ENCODE measurements around the gene LRRN4CL. TPM values are rescaled to one million over a fixed set of nuclear protein-coding genes. Genes with fewer than 3 reads are reported as not detected.

LRRN4CL gene
- total RNA-seq, 4 donors from 2014 or later, result 29.9 to 48.2 (median 39.2) TPM

- no peak for TF ChIP-seq POLR2A (IDR thresholded peaks at IDR 0.05; ENCODE audit: low read depth)
- no peak for TF ChIP-seq POLR2AphosphoS5 (IDR thresholded peaks at IDR 0.05)
- TF ChIP-seq CTCF (IDR thresholded peaks at IDR 0.05), result no peak
- no peak for TF ChIP-seq EP300 (IDR thresholded peaks at IDR 0.05)
- Histone ChIP-seq H3K9me3 (no peaks in the 10 kb centered on the region), H3K36me3 (peaks cover 23 to 48% (median 46%) of the 10 kb centered on the region in 4 donors), H3K4me3 (no peak overlapping the region), H3K27ac (replicated peaks in 1 of 4) (peak overlapping the region in 1 of 4 donors; percentile 92), H3K4me1 (peaks cover 40 to 63% (median 46%) of the 10 kb centered on the region in 4 donors), H3K27me3 (no peaks in the 10 kb centered on the region)
- 83% methylated on average over 4 of the region's 6 CpGs for WGBS
- no peak for DNase-seq (ENCODE audit: extremely low spot score)
- intact Hi-C loops (cut with DNase I), result no loop called here
Measured at GRCh38 chr11:62647609-62648005, 41.7 kb downstream of the LRRN4CL start.

- H3K4me1 ChIP-seq, result peaks cover 34 to 57% (median 41%) of the 10 kb centered on the region in 4 donors
- H3K27me3 ChIP-seq, result no peaks in the 10 kb centered on the region
- intact Hi-C loops (cut with DNase I), result no loop called here
- DNase-seq (ENCODE audit: extremely low spot score), result no peak
- peak overlapping the region; percentile 81 to 96 (median 86) for H3K4me3 ChIP-seq
- WGBS, result 38% methylated on average over 17 of the region's 32 CpGs
- peak overlapping the region; percentile 45 to 92 (median 91) for H3K27ac ChIP-seq (replicated peaks in 1 of 4)
- H3K9me3 ChIP-seq, result no peaks in the 10 kb centered on the region
- H3K36me3 ChIP-seq, result peaks cover 23 to 54% (median 46%) of the 10 kb centered on the region in 4 donors
- TF ChIP-seq EP300 (IDR thresholded peaks at IDR 0.05) (no peak), POLR2AphosphoS5 (IDR thresholded peaks at IDR 0.05) (no peak), POLR2A (IDR thresholded peaks at IDR 0.05; ENCODE audit: low read depth) (no peak), CTCF (IDR thresholded peaks at IDR 0.05) (no peak)
Measured at GRCh38 chr11:62646825-62647608, 42.3 kb downstream of the LRRN4CL start.

DNA sequence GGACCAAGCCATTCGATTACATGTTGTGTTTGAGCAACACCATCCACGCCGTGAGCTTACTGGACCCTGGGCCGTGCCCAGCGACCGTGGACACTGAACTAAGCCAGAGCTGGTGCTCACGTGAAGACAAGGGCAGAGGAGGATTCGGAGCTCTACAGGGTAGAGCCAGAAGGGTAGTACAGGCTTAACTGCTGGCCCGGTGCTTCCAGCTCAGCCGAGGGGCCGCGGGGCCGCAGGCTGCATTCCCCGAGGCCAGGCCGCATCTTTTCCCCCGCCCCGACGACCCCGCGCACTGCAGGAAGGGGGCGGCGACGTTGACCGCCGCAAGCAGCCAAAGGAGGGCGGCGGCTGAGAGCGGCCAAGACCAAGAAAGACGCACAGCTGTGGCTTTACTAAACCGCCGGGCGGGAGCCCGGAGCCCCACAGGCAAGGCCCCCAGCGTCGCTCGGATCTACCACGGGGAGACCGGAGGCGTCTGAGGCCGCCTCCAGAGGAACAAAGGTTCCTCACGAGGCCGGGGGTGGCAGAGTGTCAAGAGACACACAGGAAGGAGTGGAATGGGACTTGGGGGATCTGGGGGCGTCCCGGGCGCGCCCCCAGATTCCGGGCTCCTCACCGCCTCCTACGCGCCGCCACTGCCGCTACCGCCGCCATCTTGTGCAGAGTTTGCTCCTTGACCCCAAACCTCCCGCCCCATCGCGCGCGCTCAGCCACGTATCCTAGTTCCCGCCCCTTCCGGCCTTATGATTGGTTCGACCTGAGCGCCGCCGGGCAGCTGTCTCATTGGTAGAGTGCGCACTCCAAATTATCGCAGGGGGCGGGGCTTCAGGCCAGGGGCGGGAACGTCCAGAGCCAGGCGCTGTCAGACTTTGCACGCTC is 43.1 kb downstream of the LRRN4CL start, which contains the start of gene GANAB:
Gene GANAB, minus strand, starts transcription at position 668 of the 879 bp plus-strand sequence. Its CDS starts 14 bp downstream, at position 654.
- intact Hi-C loops (cut with DNase I), result no loop called here
- WGBS, result 0% methylated on average over 33 of the region's 73 CpGs

DNA sequence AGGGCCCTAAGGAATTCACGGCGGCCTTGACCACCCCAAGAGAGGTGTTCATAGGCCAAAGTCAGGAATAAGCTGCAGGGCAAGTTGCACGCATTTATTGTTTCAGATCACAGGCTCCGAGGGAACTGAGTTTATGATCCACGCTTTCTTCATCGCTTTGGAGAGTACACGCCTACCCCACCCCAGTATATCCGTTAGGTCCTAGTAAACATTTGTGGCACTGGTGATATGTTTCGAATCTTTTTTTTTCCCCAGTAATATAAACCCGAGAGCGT is 43.7 kb downstream of the LRRN4CL start:
- H3K27me3 ChIP-seq, result no peaks in the 10 kb centered on the region
- H3K4me3 ChIP-seq, result peak overlapping the region; percentile 81 to 96 (median 86)
- H3K4me1 ChIP-seq, result peaks cover 26 to 43% (median 32%) of the 10 kb centered on the region in 4 donors
- H3K27ac ChIP-seq (replicated peaks in 1 of 4), result peak overlapping the region; percentile 91 to 96 (median 92)
- no peak for TF ChIP-seq POLR2A (IDR thresholded peaks at IDR 0.05; ENCODE audit: low read depth)
- no peak for TF ChIP-seq CTCF (IDR thresholded peaks at IDR 0.05)
- H3K36me3 ChIP-seq, result peaks cover 23 to 56% (median 46%) of the 10 kb centered on the region in 4 donors
- intact Hi-C loops (cut with DNase I), result no loop called here
- no peak for DNase-seq (ENCODE audit: extremely low spot score)
- 11% methylated on average over 11 of the region's 11 CpGs for WGBS
- H3K9me3 ChIP-seq, result no peaks in the 10 kb centered on the region

More for the DNA sequence above, 43.1 kb downstream of the LRRN4CL start, which contains the start of gene GANAB:
- H3K27me3 ChIP-seq, result no peaks in the 10 kb centered on the region
- peak within 1 kb of the TSS; percentile 91 to 96 (median 92) for H3K27ac ChIP-seq (replicated peaks in 1 of 4)
- H3K9me3 ChIP-seq, result no peaks in the 10 kb centered on the region
- peaks cover 23 to 56% (median 46%) of the 10 kb centered on the region in 4 donors for H3K36me3 ChIP-seq
- H3K4me3 ChIP-seq, result peak within 1 kb of the TSS; percentile 81 to 96 (median 86)
- TF ChIP-seq CTCF (IDR thresholded peaks at IDR 0.05) (peak in 1 of 3 experiments; percentile 3), POLR2A (IDR thresholded peaks at IDR 0.05; ENCODE audit: low read depth) (peak; percentile 72), POLR2AphosphoS5 (IDR thresholded peaks at IDR 0.05) (peak; percentile 90 to 91), EP300 (IDR thresholded peaks at IDR 0.05) (no peak)
- DNase-seq (ENCODE audit: extremely low spot score), result peak; percentile 100
- H3K4me1 ChIP-seq, result peaks cover 26 to 48% (median 36%) of the 10 kb centered on the region in 4 donors
